Activated CD8-positive, alpha-beta memory T cell treated with anti-CD3 and anti-CD28 coated beads, Interleukin-2, amount 50 U/mL, for 24 hours (primary cell): ENCODE data around the gene PTPRN2.
"Not testable (repeated sequence)": the region's sequence is repeated elsewhere in the genome, so short reads cannot be mapped to it uniquely, and the experiment has no call there.

Experiments
- DNase-seq: peaks from one replicate; pipeline ENCODE4 v3.0.0-alpha.2; 2020; ENCODE audit errors: extremely low read depth

Gene PTPRN2

GRCh38 chr7:158385496-158386354, 201.9 kb downstream of the PTPRN2 start:
- DNase-seq, result not testable (repeated sequence)

DNA sequence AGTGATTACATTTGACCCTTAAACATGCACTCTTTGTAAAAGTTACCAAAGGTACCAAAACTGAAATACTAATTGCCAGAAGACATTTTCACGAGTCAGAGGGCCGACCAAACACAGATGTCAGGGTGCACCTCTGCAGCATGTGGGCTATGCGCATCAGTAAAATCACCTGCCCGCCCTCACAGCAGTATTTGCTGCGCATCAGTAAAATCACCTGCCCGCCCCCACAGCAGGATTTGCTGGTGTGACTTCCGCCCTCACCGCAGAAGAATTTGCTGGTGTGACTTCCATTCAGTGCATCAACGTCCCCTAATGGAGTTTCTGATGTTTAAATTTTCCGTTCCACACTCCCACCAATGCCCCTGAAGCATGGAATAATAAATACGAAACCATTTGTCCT, 202.9 kb downstream of the PTPRN2 start:
- DNase-seq, result no peak

GRCh38 chr7:158383665-158384064, 204.0 kb downstream of the PTPRN2 start:
- no peak for DNase-seq

DNA sequence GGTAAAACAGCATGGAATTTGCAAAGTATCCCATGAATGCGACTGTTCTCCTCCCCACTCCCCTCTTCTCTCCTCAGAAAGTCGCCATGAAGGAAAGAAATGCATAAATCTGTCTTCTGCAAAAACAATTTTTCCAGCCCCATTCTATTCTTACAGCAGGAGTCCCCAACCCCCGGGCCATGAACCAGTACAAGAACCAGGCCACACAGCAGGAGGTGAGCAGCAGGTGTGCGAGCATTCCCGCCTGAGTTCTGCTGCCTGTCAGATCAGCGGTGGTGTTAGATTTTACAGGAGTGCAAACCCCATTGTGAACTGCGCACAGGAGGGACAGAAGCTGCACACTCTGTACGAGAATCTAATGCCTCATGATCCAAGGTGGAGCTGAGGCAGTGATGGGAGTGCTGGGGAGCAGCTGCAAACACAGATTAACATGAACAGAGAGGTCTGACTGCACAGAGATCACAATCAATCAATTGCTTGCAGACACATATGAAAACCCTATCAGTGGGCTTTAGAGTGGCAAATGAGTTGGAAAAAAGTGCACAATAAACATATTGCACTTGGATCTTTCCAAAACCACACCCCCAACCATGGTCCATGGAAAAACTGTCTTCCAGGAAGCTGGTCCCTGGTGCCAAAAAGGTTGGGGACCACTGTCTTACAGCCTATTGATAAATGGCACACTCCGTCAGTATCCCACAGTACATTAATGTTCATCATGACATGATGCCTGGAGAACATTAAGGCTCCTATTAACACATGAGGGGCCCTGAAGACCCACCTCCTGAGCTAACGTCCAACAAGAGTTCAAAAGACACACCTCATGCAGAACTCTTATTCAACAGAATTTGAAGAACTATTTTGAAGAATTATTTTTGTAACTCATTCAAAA, 205.0 kb downstream of the PTPRN2 start:
- DNase-seq, result no peak

- DNase-seq, result no peak
Measured at GRCh38 chr7:158381956-158382355, 205.7 kb downstream of the PTPRN2 start.

GRCh38 chr7:158378978-158379377, 208.6 kb downstream of the PTPRN2 start:
- no peak for DNase-seq

- DNase-seq, result no peak
Measured at GRCh38 chr7:158377800-158378623, 209.6 kb downstream of the PTPRN2 start.

DNA sequence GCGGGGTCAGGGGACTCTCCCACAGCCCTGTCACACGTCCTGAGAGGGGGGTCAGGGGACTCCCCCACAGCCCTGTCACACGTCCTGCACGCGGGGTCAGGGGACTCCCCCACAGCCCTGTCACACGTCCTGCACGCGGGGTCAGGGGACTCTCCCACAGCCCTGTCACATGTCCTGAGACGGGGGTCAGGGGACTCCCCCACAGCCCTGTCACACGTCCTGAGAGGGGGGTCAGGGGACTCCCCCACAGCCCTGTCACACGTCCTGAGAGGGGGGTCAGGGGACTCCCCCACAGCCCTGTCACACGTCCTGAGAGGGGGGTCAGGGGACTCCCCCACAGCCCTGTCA, 210.8 kb downstream of the PTPRN2 start:
- not testable (repeated sequence) for DNase-seq

- DNase-seq, result not testable (repeated sequence)
Measured at GRCh38 chr7:158376146-158376838, 211.3 kb downstream of the PTPRN2 start.

DNA sequence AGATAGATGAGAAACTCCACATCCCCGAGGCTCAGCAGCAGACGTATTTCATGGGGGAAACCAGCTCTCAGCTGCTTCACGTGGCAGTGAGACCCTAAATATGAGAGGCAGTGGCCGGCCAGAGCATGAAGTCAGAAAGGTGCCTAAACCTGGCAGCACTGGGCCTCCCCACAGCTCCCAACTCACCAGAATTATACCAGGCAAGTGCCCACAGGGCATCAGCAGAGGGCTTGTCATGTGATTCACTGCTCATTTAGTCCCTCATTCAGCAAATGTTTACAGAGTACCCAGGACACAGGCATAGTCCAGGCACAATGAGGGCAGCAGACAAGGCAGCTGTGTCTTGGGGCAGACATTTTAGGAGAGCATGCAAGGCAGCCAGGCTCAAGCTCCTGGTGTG, 212.6 kb downstream of the PTPRN2 start:
- no peak for DNase-seq

DNA sequence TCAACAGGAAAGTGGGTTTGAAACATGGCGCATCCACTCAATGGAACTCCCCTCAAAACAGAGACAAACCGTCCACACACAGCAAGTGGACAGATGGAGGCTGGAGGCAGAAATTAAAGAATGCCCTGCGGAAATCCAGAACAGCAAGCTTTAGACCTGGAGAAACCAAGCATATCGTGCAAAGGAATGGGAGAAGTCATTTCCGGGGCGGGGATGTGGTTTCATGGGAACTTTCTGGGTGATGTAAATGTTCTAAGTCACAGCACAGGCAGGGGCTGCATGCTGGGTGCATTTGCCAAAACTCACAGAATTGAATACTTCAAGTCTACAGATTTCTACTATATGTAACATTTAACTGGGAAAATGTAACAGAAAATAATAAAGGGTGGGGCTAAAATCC, 213.0 kb downstream of the PTPRN2 start:
- DNase-seq, result no peak

- no peak for DNase-seq
Measured at GRCh38 chr7:158374146-158374545, 213.5 kb downstream of the PTPRN2 start.

DNA sequence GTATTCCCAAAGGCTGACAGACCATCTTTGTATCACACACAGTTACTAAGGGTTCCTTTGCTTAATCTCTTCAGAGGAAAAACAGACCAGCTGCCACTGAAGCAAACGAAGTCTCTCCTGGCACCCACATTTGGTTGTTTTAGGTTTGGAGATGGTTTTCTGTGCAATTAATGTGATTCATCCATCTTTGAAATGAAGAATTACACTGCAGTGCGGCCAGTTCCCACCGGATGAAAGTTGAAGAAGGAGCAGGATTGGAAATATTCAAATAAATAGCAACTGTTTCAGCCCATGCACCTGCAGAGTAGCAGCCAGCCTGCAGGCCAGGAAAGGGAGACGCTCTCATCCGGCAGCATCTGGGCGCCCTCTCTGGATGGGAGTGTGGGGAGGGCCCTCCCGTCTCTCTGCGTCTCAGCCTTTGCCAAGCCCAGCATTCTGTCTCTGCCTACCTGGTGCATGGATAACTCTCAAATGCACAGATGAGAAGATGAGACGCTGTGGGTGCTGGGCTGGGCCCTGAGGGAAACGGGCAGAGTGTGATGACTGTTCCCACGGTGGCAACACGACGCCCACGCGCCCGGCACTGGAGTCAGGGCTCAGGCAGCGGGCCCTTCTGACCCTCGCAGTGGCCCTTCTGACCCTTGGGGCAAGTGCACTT, 214.0 kb downstream of the PTPRN2 start:
- DNase-seq, result no peak

GRCh38 chr7:158372400-158373342, 215.0 kb downstream of the PTPRN2 start:
- no peak for DNase-seq

GRCh38 chr7:158371856-158372255, 215.8 kb downstream of the PTPRN2 start:
- DNase-seq, result no peak

DNA sequence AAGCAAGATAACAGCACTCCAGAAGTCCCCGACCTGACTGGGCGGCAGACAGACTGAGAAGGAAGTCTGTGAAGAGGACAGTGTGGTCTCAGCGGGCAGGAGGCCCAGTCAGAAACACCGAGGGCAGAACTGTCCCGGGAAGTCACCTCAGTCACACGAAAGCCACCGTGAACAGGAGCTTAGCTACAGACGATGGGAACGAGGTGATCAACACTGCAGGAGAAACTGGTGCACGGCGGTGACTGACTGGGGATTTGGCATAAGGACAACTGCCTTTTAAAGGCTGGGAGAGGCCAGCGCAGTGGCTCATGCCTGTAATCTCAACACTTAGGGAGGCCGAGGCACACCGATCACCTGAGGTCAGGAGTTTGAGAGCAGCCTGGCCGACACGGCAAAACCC, 217.8 kb downstream of the PTPRN2 start:
- no peak for DNase-seq

- DNase-seq, result no peak
Measured at GRCh38 chr7:158369290-158369689, 218.3 kb downstream of the PTPRN2 start.

DNA sequence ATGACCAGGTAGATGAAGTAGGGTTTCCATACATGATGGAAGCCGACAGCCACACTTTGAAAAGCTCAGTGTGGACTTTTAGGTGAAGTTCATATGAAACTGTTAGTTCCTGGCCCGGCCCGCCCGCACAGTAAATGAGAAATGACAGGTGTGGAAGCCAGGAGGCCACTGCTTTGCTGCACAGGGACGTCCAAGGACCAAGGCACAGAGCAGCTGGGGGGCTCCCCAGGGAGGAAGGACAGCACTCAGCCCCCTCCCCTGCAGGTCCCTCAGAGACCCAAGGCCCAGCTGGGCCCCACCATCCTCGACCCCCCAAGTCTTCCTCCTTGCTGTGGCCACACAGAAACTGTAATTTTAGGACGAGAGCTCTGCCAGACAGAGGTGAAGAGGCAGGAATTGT, 219.2 kb downstream of the PTPRN2 start:
- DNase-seq, result no peak

GRCh38 chr7:158367634-158367982, 220.0 kb downstream of the PTPRN2 start:
- no peak for DNase-seq
